ENCODE results near the gene HNMT. TPM values are rescaled to one million over a fixed set of nuclear protein-coding genes. Genes with fewer than 3 reads are reported as not detected.

The HNMT gene
- total RNA-seq, 1 donor from 2014 or later, result 67.4 TPM

- ATAC-seq (no peak), DNase-seq (no peak)
- intact Hi-C loops (cut with DNase I), result no loop called here
- Histone ChIP-seq H3K9me3 (no peaks in the 10 kb centered on the region), H3K4me1 (no peaks in the 10 kb centered on the region), H3K4me3 (no peak overlapping the region), H3K27me3 (no peaks in the 10 kb centered on the region), H3K27ac (no peak overlapping the region), H3K36me3 (no peaks in the 10 kb centered on the region)
- TF ChIP-seq, protein P1, sequence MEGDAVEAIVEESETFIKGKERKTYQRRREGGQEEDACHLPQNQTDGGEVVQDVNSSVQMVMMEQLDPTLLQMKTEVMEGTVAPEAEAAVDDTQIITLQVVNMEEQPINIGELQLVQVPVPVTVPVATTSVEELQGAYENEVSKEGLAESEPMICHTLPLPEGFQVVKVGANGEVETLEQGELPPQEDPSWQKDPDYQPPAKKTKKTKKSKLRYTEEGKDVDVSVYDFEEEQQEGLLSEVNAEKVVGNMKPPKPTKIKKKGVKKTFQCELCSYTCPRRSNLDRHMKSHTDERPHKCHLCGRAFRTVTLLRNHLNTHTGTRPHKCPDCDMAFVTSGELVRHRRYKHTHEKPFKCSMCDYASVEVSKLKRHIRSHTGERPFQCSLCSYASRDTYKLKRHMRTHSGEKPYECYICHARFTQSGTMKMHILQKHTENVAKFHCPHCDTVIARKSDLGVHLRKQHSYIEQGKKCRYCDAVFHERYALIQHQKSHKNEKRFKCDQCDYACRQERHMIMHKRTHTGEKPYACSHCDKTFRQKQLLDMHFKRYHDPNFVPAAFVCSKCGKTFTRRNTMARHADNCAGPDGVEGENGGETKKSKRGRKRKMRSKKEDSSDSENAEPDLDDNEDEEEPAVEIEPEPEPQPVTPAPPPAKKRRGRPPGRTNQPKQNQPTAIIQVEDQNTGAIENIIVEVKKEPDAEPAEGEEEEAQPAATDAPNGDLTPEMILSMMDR (IDR thresholded peaks at IDR 0.05), result no peak
These were observed 26.5 kb upstream of the HNMT start for GRCh38 chr2:137937778-137938177.

DNA sequence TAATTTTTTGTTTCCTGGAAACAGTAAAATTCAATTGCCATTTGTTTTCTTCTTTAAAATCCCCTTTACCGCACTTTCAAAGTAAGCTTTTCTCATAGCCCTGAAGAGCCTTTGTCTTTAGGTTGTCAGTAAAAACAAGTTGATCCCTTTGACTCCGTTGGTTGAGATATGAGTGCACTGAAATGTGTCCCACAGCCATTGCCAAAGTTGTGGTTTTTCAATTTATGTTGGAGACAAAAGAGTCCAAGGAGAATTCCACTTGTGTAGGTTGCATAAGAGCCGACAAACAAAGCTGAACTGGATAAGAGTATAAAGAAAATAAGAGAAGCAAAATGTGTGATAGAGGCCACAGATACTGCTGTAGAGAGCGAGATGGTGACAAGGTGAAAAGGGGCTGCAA is 26.1 kb upstream of the HNMT start:
- Histone ChIP-seq H3K27ac (no peak overlapping the region), H3K9me3 (no peaks in the 10 kb centered on the region), H3K36me3 (no peaks in the 10 kb centered on the region), H3K27me3 (no peaks in the 10 kb centered on the region), H3K4me1 (no peaks in the 10 kb centered on the region), H3K4me3 (no peak overlapping the region)
- TF ChIP-seq, protein P1 (IDR thresholded peaks at IDR 0.05), result no peak
- ATAC-seq (peak; percentile 31), DNase-seq (no peak)
- intact Hi-C loops (cut with DNase I), result no loop called here

- H3K27ac ChIP-seq, result no peak overlapping the region
These were observed 25.2 kb upstream of the HNMT start for GRCh38 chr2:137939026-137939425.

GRCh38 chr2:137940154-137940553 is 24.1 kb upstream of the HNMT start:
- DNase-seq (no peak), ATAC-seq (no peak)
- H3K27me3 ChIP-seq, result no peaks in the 10 kb centered on the region
- TF ChIP-seq, protein P1 (IDR thresholded peaks at IDR 0.05), result no peak
- no peaks in the 10 kb centered on the region for H3K9me3 ChIP-seq
- no peaks in the 10 kb centered on the region for H3K36me3 ChIP-seq
- intact Hi-C loops (cut with DNase I), result no loop called here
- H3K4me3 ChIP-seq, result no peak overlapping the region
- no peak overlapping the region for H3K27ac ChIP-seq
- H3K4me1 ChIP-seq, result no peaks in the 10 kb centered on the region

More at GRCh38 chr2:137939026-137939425, 25.2 kb upstream of the HNMT start:
- no peak for ATAC-seq
- Histone ChIP-seq H3K36me3 (no peaks in the 10 kb centered on the region), H3K27me3 (no peaks in the 10 kb centered on the region), H3K4me3 (no peak overlapping the region), H3K4me1 (no peaks in the 10 kb centered on the region), H3K9me3 (no peaks in the 10 kb centered on the region)
- intact Hi-C loops (cut with DNase I), result no loop called here
- TF ChIP-seq, protein P1 (IDR thresholded peaks at IDR 0.05), result no peak
- DNase-seq, result no peak

DNA sequence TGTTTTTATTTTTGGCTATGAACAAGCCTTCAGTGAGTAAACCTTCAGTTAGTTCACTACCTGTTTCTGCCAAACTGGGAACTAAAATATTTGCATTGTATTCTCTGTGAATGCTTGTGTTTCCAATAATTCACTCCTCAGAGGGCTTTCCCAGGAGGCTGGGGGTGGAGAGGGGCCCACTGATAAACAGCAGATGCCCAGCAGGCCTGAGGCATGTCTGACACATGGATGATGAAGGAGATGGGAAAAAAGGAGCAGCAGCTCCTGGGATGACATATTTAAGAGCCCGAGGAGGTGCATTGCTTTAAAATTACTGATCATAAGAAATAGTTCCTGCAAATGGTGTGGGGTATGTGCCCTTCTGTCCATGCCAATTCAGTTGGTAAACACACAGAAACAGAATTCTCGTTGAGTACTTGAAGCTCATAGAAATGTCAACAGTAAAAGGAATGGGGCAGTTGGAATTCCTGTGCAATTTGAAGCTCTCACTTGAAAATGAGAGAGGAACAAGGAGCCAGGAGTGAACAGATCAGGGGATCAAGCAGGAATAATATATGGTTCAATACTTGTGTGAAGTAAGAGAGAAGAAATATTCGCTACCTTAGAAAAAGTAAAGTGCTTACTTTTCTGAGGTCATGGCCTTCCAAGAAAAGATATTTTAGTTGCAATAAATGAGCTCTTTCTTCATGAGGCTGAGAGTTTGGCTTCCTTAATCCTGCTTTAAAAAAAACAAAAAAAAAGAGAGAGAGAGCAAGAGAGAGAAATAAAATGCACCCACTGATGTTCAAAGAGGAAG is 22.0 kb upstream of the HNMT start:
- H3K4me3 ChIP-seq, result no peak overlapping the region
- H3K27ac ChIP-seq, result no peak overlapping the region
- ATAC-seq (peak; percentile 71), DNase-seq (no peak)
- H3K4me1 ChIP-seq, result no peaks in the 10 kb centered on the region
- TF ChIP-seq, protein P1 (IDR thresholded peaks at IDR 0.05), result no peak
- intact Hi-C loops (cut with DNase I), result no loop called here
- no peaks in the 10 kb centered on the region for H3K27me3 ChIP-seq
- H3K9me3 ChIP-seq, result no peaks in the 10 kb centered on the region
- H3K36me3 ChIP-seq, result no peaks in the 10 kb centered on the region

Data from upper lobe of right lung (tissue), 1 donor.